ENCODE data around the gene ZBTB3.

The ZBTB3 gene

DNA sequence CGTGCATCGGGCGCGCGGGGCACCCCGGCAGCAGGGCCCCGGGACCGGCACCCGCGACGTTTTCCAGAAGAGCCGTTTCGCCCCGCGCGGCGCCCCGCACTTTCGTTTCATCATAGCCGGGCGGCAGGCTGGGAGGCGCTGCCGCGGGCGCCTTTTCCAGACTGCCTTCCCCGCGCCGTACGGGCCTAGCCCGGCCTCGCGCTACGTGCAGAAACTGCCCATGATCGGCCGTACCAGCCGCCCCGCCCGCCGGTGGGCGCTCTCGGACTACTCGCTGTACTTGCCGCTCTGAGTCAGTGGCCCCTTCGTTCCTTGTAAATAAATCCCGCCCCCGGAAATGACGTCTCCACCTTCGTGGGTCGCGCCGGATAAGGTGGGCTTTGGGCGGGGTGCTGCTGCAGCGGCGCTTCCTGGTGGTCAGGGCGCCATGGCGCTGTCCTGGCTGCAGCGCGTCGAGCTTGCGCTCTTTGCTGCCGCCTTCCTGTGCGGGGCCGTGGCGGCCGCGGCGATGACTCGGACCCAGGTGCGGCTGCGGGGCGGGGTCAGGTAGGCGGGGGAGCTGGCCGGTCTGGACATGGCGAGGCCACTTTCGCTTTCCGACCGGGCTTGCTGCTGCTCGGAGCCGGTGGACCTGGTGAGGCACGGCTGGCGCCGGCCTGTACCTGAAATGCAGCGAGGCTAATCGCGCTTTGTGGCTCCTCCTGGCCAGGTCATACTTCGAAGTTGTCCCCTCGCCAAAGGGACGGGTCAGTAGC, 33.2 kb upstream of the ZBTB3 start, which contains the start of gene TMEM179B (continued):
- TF ChIP-seq, protein P1, sequence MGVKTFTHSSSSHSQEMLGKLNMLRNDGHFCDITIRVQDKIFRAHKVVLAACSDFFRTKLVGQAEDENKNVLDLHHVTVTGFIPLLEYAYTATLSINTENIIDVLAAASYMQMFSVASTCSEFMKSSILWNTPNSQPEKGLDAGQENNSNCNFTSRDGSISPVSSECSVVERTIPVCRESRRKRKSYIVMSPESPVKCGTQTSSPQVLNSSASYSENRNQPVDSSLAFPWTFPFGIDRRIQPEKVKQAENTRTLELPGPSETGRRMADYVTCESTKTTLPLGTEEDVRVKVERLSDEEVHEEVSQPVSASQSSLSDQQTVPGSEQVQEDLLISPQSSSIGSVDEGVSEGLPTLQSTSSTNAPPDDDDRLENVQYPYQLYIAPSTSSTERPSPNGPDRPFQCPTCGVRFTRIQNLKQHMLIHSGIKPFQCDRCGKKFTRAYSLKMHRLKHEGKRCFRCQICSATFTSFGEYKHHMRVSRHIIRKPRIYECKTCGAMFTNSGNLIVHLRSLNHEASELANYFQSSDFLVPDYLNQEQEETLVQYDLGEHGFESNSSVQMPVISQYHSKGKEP (tag by site-specific recombination; IDR thresholded peaks at IDR 0.05): peak; percentile 23; the same call in 1 of the 2 replicates
- TF ChIP-seq ZSCAN30 (tag by site-specific recombination; IDR thresholded peaks at IDR 0.05) (peak; percentile 12), ZBTB7A (tag by site-specific recombination; IDR thresholded peaks at IDR 0.05; ENCODE audit: low read depth) (peak; percentile 74; the same call in 1 of the 2 replicates), YY2 (tag by site-specific recombination; IDR thresholded peaks at IDR 0.05) (peak; percentile 84), SP2 (tag by site-specific recombination; IDR thresholded peaks at IDR 0.05) (peak; percentile 95), ZBTB17 (tag by site-specific recombination; IDR thresholded peaks at IDR 0.05) (peak; percentile 76), ZNF621 (tag by site-specific recombination; IDR thresholded peaks at IDR 0.05) (no peak), ZNF10 (tag by site-specific recombination; IDR thresholded peaks at IDR 0.05) (no peak), ZFP37 (tag by site-specific recombination; IDR thresholded peaks at IDR 0.05) (peak; percentile 88), ZNF16 (tag by site-specific recombination; IDR thresholded peaks at IDR 0.05; ENCODE audit: low read depth) (no peak), ZNF610 (tag by site-specific recombination; IDR thresholded peaks at IDR 0.05; ENCODE audit: borderline replicate concordance) (peak; percentile 87), ZNF341 (tag by site-specific recombination; IDR thresholded peaks at IDR 0.05; ENCODE audit: low read depth) (peak; percentile 38), KLF10 (tag by site-specific recombination; IDR thresholded peaks at IDR 0.05) (peak; percentile 50; the same call in 1 of the 2 replicates), ZNF501 (tag by site-specific recombination; IDR thresholded peaks at IDR 0.05) (peak; percentile 96), SP7 (tag by site-specific recombination; IDR thresholded peaks at IDR 0.05) (peak; percentile 53; the same call in 1 of the 2 replicates), EGR2 (tag by site-specific recombination; IDR thresholded peaks at IDR 0.05; ENCODE audit: low read depth) (peak; percentile 61; the same call in 1 of the 2 replicates), ZNF223 (tag by site-specific recombination; IDR thresholded peaks at IDR 0.05) (no peak), GLI2 (tag by site-specific recombination; IDR thresholded peaks at IDR 0.05; ENCODE audit: borderline replicate concordance, low read depth) (no peak), ZBTB8A (tag by site-specific recombination; IDR thresholded peaks at IDR 0.05) (peak; percentile 87)
- TF ChIP-seq, protein P2, sequence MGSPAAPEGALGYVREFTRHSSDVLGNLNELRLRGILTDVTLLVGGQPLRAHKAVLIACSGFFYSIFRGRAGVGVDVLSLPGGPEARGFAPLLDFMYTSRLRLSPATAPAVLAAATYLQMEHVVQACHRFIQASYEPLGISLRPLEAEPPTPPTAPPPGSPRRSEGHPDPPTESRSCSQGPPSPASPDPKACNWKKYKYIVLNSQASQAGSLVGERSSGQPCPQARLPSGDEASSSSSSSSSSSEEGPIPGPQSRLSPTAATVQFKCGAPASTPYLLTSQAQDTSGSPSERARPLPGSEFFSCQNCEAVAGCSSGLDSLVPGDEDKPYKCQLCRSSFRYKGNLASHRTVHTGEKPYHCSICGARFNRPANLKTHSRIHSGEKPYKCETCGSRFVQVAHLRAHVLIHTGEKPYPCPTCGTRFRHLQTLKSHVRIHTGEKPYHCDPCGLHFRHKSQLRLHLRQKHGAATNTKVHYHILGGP (tag by site-specific recombination; IDR thresholded peaks at IDR 0.05): no peak
- TF ChIP-seq, protein P3, sequence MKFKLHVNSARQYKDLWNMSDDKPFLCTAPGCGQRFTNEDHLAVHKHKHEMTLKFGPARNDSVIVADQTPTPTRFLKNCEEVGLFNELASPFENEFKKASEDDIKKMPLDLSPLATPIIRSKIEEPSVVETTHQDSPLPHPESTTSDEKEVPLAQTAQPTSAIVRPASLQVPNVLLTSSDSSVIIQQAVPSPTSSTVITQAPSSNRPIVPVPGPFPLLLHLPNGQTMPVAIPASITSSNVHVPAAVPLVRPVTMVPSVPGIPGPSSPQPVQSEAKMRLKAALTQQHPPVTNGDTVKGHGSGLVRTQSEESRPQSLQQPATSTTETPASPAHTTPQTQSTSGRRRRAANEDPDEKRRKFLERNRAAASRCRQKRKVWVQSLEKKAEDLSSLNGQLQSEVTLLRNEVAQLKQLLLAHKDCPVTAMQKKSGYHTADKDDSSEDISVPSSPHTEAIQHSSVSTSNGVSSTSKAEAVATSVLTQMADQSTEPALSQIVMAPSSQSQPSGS (tag by site-specific recombination; IDR thresholded peaks at IDR 0.05; ENCODE audit: low read depth): peak; percentile 74
- TF ChIP-seq, protein P4, sequence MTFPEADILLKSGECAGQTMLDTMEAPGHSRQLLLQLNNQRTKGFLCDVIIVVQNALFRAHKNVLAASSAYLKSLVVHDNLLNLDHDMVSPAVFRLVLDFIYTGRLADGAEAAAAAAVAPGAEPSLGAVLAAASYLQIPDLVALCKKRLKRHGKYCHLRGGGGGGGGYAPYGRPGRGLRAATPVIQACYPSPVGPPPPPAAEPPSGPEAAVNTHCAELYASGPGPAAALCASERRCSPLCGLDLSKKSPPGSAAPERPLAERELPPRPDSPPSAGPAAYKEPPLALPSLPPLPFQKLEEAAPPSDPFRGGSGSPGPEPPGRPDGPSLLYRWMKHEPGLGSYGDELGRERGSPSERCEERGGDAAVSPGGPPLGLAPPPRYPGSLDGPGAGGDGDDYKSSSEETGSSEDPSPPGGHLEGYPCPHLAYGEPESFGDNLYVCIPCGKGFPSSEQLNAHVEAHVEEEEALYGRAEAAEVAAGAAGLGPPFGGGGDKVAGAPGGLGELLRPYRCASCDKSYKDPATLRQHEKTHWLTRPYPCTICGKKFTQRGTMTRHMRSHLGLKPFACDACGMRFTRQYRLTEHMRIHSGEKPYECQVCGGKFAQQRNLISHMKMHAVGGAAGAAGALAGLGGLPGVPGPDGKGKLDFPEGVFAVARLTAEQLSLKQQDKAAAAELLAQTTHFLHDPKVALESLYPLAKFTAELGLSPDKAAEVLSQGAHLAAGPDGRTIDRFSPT (tag by site-specific recombination; IDR thresholded peaks at IDR 0.05): peak; percentile 53; the same call in 1 of the 2 replicates
- TF ChIP-seq, protein P5, sequence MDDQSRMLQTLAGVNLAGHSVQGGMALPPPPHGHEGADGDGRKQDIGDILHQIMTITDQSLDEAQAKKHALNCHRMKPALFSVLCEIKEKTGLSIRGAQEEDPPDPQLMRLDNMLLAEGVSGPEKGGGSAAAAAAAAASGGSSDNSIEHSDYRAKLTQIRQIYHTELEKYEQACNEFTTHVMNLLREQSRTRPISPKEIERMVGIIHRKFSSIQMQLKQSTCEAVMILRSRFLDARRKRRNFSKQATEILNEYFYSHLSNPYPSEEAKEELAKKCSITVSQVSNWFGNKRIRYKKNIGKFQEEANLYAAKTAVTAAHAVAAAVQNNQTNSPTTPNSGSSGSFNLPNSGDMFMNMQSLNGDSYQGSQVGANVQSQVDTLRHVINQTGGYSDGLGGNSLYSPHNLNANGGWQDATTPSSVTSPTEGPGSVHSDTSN (CRISPR knock-in tag; IDR thresholded peaks at IDR 0.05): peak; percentile 65

Data from HEK293 (cell line).